Keratinocyte (primary cell): Measurements from ENCODE around the gene ACP2. TPM values are rescaled to one million over a fixed set of nuclear protein-coding genes. Genes with fewer than 3 reads are reported as not detected.

Source experiments
- DNase-seq: peaks from one replicate; pipeline ENCODE4 v3.0.0-alpha.2; 2011; ENCODE audit warnings: low read depth, missing footprints, low spot score
- FAIRE-seq: peaks from 2 replicates; lab custom pipeline; 2011; peaks lifted over from hg19 to GRCh38; lab: Jason Lieb, UNC
- H2AFZ ChIP-seq: 2 replicates; pipeline ENCODE4 v1.6.0; 2012; ENCODE audit warnings: low read length, control low read depth, inconsistent platforms; ENCODE audit not compliant: control insufficient read depth
- H3K27ac ChIP-seq: 2 replicates; pipeline ENCODE4 v1.5.1; 2011; ENCODE audit warnings: low read length; ENCODE audit not compliant: control insufficient read depth, insufficient read depth
- H3K27me3 ChIP-seq: 3 replicates; pipeline ENCODE4 v1.6.0; 2011; ENCODE audit warnings: low read length; ENCODE audit not compliant: control insufficient read depth, insufficient read depth; ENCODE audit errors: extremely low read depth
- H3K36me3 ChIP-seq, 2 experiments: 2 replicates in 1 of 2; 3 replicates in 1 of 2; pipeline ENCODE4 v1.5.1; 2011; ENCODE audit warnings: low read length in 2 of 2, mild to moderate bottlenecking in 1 of 2; ENCODE audit not compliant: control insufficient read depth in 2 of 2, insufficient read depth in 2 of 2; ENCODE audit errors: extremely low read depth in 1 of 2
- H3K4me1 ChIP-seq: 3 replicates; pipeline ENCODE4 v1.5.1; 2011; ENCODE audit warnings: low read length; ENCODE audit not compliant: control insufficient read depth, insufficient read depth; ENCODE audit errors: extremely low read depth
- H3K4me2 ChIP-seq: 3 replicates; pipeline ENCODE4 v1.6.0; 2011; ENCODE audit warnings: low read depth, low read length; ENCODE audit not compliant: control insufficient read depth, insufficient read depth; ENCODE audit errors: extremely low read depth
- H3K4me3 ChIP-seq, 3 experiments: fragments of 200-600 bp in 1 of 3; sonication (generic) in 1 of 3; 2 replicates in 2 of 3; 3 replicates in 1 of 3; pipeline ENCODE4 v1.5.1; 2011 to 2016; ENCODE audit warnings: low read length in 3 of 3, mild to moderate bottlenecking in 3 of 3, control low read depth in 2 of 3, inconsistent platforms in 1 of 3, low read depth in 1 of 3, mixed read lengths in 1 of 3, mixed run types in 1 of 3, moderate library complexity in 1 of 3; ENCODE audit not compliant: control insufficient read depth in 2 of 3, insufficient read depth in 2 of 3; ENCODE audit errors: extremely low read depth in 1 of 3
- H3K79me2 ChIP-seq: 2 replicates; pipeline ENCODE4 v1.6.0; 2012; ENCODE audit warnings: low read length; ENCODE audit not compliant: control insufficient read depth, insufficient read depth
- H3K9ac ChIP-seq: 3 replicates; pipeline ENCODE4 v1.6.0; 2011; ENCODE audit warnings: low read length; ENCODE audit not compliant: control insufficient read depth, insufficient read depth; ENCODE audit errors: extremely low read depth
- H3K9me1 ChIP-seq: 3 replicates; pipeline ENCODE4 v1.6.0; 2011; ENCODE audit warnings: low read length; ENCODE audit not compliant: control insufficient read depth, insufficient read depth; ENCODE audit errors: extremely low read depth
- H3K9me3 ChIP-seq: 2 replicates; pipeline ENCODE4 v1.5.1; 2012; ENCODE audit warnings: low read depth, low read length; ENCODE audit not compliant: control insufficient read depth
- H4K20me1 ChIP-seq: 3 replicates; pipeline ENCODE4 v1.6.0; 2011; ENCODE audit warnings: low read length; ENCODE audit not compliant: control insufficient read depth, insufficient read depth; ENCODE audit errors: extremely low read depth
- EZH2 ChIP-seq: IDR thresholded peaks from one replicate; pipeline ENCODE4 v1.6.1; 2012; ENCODE audit warnings: inconsistent platforms, mild to moderate bottlenecking, low read length, moderate library complexity
- dilution Hi-C: fragments of 300-500 bp; cut with MboI; formaldehyde crosslinking; loops from one replicate; pipeline ENCODE4 v1.7.0; 2020; ENCODE audit warnings: low sequenced_read_pairs; ENCODE audit not compliant: extremely low pct_ligation_motif_present
- polyA plus RNA-seq, 5 experiments: library from polyadenylated mRNA; depleted of rRNA in 3 of 5; stranded (reverse) in 3 of 5; stranded (forward) in 1 of 5; unstranded in 1 of 5; fragments of >200 nt; gene quantifications; 1 replicate in 1 of 5; 2 replicates in 3 of 5; 3 replicates in 1 of 5; pipeline versions ENCODE4 v1.2.1 to v1.2.3, GENCODE V29; 2011 to 2012; ENCODE audit warnings: missing spikeins in 2 of 5, low read depth in 1 of 5, low replicate concordance in 1 of 5
- TF ChIP-seq, protein P1 (sequence below), 3 experiments: IDR thresholded peaks in 1 of 3; conservative IDR thresholded peaks in 1 of 3; optimal IDR thresholded peaks in 1 of 3; 2 replicates in 2 of 3; 3 replicates in 1 of 3; pipeline versions ENCODE3 to v1.5.1; 2011; ENCODE audit warnings: low read length in 3 of 3, mild to moderate bottlenecking in 3 of 3, moderate library complexity in 2 of 3, control low read depth in 1 of 3, inconsistent platforms in 1 of 3; ENCODE audit not compliant: insufficient read depth in 2 of 3; ENCODE audit errors: extremely low read depth in 1 of 3

Gene ACP2
- polyA plus RNA-seq, 1 donor (not counting 4 experiments of a cell fraction or from before 2014, with no cell fraction given): 11.5 TPM

- Histone ChIP-seq H4K20me1 (no peaks in the 10 kb centered on the region), H2AFZ (no peak overlapping the region), H3K4me2 (no peak overlapping the region), H3K36me3 (no peaks in the 10 kb centered on the region), H3K4me1 (peaks cover 22% of the 10 kb centered on the region), H3K9me3 (no peaks in the 10 kb centered on the region), H3K4me3 (no peak overlapping the region), H3K9me1 (no peaks in the 10 kb centered on the region), H3K9ac (no peak overlapping the region), H3K27ac (no peak overlapping the region), H3K79me2 (no peaks in the 10 kb centered on the region), H3K27me3 (no peaks in the 10 kb centered on the region)
- no peak for DNase-seq
- dilution Hi-C loops: no loop called here
- FAIRE-seq: no peak
- no peak for TF ChIP-seq EZH2
- TF ChIP-seq, protein P1, sequence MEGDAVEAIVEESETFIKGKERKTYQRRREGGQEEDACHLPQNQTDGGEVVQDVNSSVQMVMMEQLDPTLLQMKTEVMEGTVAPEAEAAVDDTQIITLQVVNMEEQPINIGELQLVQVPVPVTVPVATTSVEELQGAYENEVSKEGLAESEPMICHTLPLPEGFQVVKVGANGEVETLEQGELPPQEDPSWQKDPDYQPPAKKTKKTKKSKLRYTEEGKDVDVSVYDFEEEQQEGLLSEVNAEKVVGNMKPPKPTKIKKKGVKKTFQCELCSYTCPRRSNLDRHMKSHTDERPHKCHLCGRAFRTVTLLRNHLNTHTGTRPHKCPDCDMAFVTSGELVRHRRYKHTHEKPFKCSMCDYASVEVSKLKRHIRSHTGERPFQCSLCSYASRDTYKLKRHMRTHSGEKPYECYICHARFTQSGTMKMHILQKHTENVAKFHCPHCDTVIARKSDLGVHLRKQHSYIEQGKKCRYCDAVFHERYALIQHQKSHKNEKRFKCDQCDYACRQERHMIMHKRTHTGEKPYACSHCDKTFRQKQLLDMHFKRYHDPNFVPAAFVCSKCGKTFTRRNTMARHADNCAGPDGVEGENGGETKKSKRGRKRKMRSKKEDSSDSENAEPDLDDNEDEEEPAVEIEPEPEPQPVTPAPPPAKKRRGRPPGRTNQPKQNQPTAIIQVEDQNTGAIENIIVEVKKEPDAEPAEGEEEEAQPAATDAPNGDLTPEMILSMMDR (optimal IDR thresholded peaks at IDR 0.05 in 1 of 3, IDR thresholded peaks at IDR 0.05 in 1 of 3, conservative IDR thresholded peaks at IDR 0.05 in 1 of 3; ENCODE audit: extremely low read depth in 1 of 3, insufficient read depth in 2 of 3, low read length in 3 of 3): no peak
Observed at GRCh38 chr11:47261291-47261800, 12.7 kb upstream of the ACP2 start.

GRCh38 chr11:47260366-47260765 is 11.8 kb upstream of the ACP2 start:
- Histone ChIP-seq H3K79me2 (no peaks in the 10 kb centered on the region), H3K4me1 (peaks cover 17% of the 10 kb centered on the region), H3K27ac (no peak overlapping the region), H3K4me2 (no peak overlapping the region), H3K36me3 (no peaks in the 10 kb centered on the region), H3K9me3 (no peaks in the 10 kb centered on the region), H3K9me1 (no peaks in the 10 kb centered on the region), H2AFZ (no peak overlapping the region), H3K4me3 (no peak overlapping the region), H3K27me3 (no peaks in the 10 kb centered on the region), H4K20me1 (no peaks in the 10 kb centered on the region), H3K9ac (no peak overlapping the region)
- FAIRE-seq: no peak
- no peak for DNase-seq
- TF ChIP-seq, protein P1 (optimal IDR thresholded peaks at IDR 0.05 in 1 of 3, IDR thresholded peaks at IDR 0.05 in 1 of 3, conservative IDR thresholded peaks at IDR 0.05 in 1 of 3; ENCODE audit: extremely low read depth in 1 of 3, insufficient read depth in 2 of 3, low read length in 3 of 3): no peak
- no peak for TF ChIP-seq EZH2
- dilution Hi-C loops: no loop called here
